NCI-H82 treated with DMSO at 0.1 percent for 48 hours (cell line): ENCODE results near the gene MTMR10.

Experiments used
- DNase-seq: peaks from one replicate; lab custom pipeline; 2025; ENCODE audit not compliant: unreplicated experiment; lab: John Stamatoyannopoulos, UW

The MTMR10 gene

GRCh38 chr15:31014608-31014925 is 23.1 kb upstream of the MTMR10 start:
- no peak for DNase-seq

GRCh38 chr15:31013863-31014607 is 22.6 kb upstream of the MTMR10 start:
- no peak for DNase-seq

GRCh38 chr15:31012455-31012854 is 21.0 kb upstream of the MTMR10 start:
- no peak for DNase-seq

GRCh38 chr15:31010036-31010435 is 18.6 kb upstream of the MTMR10 start:
- DNase-seq: no peak

- DNase-seq: no peak
These were observed 14.2 kb upstream of the MTMR10 start for GRCh38 chr15:31005660-31006059.

GRCh38 chr15:31004220-31004733 is 12.8 kb upstream of the MTMR10 start:
- DNase-seq: no peak

- no peak for DNase-seq
These were observed 10.3 kb upstream of the MTMR10 start for GRCh38 chr15:31001702-31002101.

GRCh38 chr15:30999729-31000128 is 8.3 kb upstream of the MTMR10 start:
- no peak for DNase-seq

- DNase-seq: no peak
These were observed 5.8 kb upstream of the MTMR10 start for GRCh38 chr15:30997270-30997669.

- DNase-seq: no peak
These were observed 929 bp upstream of the MTMR10 start for GRCh38 chr15:30992249-30992864.

GRCh38 chr15:30990446-30991254 is 778 bp downstream of the MTMR10 start:
- DNase-seq: no peak

- no peak for DNase-seq
These were observed 1.4 kb downstream of the MTMR10 start for GRCh38 chr15:30990036-30990435.

- DNase-seq: no peak
These were observed 6.3 kb downstream of the MTMR10 start for GRCh38 chr15:30985081-30985531.

- DNase-seq: no peak
These were observed 6.9 kb downstream of the MTMR10 start for GRCh38 chr15:30984542-30984941.

- DNase-seq: no peak
These were observed 7.3 kb downstream of the MTMR10 start for GRCh38 chr15:30984118-30984517.

- no peak for DNase-seq
These were observed 12.0 kb downstream of the MTMR10 start for GRCh38 chr15:30979457-30979856.

- DNase-seq: no peak
These were observed 13.1 kb downstream of the MTMR10 start for GRCh38 chr15:30978328-30978727.

- DNase-seq: no peak
These were observed 17.3 kb downstream of the MTMR10 start for GRCh38 chr15:30974112-30974511.

GRCh38 chr15:30973379-30973778 is 18.0 kb downstream of the MTMR10 start:
- no peak for DNase-seq

- no peak for DNase-seq
These were observed 21.7 kb downstream of the MTMR10 start for GRCh38 chr15:30969724-30970123.

- no peak for DNase-seq
These were observed 27.7 kb downstream of the MTMR10 start for GRCh38 chr15:30963681-30964080.

GRCh38 chr15:30962659-30963058 is 28.8 kb downstream of the MTMR10 start:
- no peak for DNase-seq
